SJSA1 (cell line): ENCODE results near the gene MAD2L2. TPM values are rescaled to one million over a fixed set of nuclear protein-coding genes. Genes with fewer than 3 reads are reported as not detected.
A peak's percentile ranks its signal among the peaks of the same experiment; 100 is the strongest.

Experiments
- DNase-seq, 2 experiments: peaks; one replicate each; pipeline ENCODE4 v3.0.0-alpha.2; 2015 to 2020; ENCODE audit warnings: low spot score in 2 of 2, low read depth in 1 of 2
- H3K27ac ChIP-seq: fragments of 250-450 bp; sonication (Bioruptor Pico); 2 replicates; pipeline ENCODE4 v1.5.1; 2020; ENCODE audit warnings: mild to moderate bottlenecking, moderate library complexity
- H3K27me3 ChIP-seq: fragments of 250-450 bp; sonication (Bioruptor Pico); replicated peaks from 2 replicates; pipeline ENCODE4 v1.5.1; 2020; ENCODE audit warnings: mild to moderate bottlenecking, moderate library complexity
- H3K36me3 ChIP-seq: fragments of 250-450 bp; sonication (Bioruptor Pico); 2 replicates; pipeline ENCODE4 v1.5.1; 2020; ENCODE audit warnings: mild to moderate bottlenecking
- H3K4me1 ChIP-seq: fragments of 250-450 bp; sonication (Bioruptor Pico); replicated peaks from 2 replicates; pipeline ENCODE4 v1.6.1; 2021; ENCODE audit warnings: mild to moderate bottlenecking
- H3K4me3 ChIP-seq: fragments of 250-450 bp; sonication (Bioruptor Pico); 2 replicates; pipeline ENCODE4 v1.5.1; 2020; ENCODE audit warnings: mild to moderate bottlenecking
- H3K9me3 ChIP-seq: fragments of 250-450 bp; sonication (Bioruptor Pico); replicated peaks from 2 replicates; pipeline ENCODE4 v1.5.1; 2020; ENCODE audit warnings: mild to moderate bottlenecking
- total RNA-seq: library from RNA; depleted of rRNA; stranded (reverse); fragments of >200 nt; shearing (Covaris generic); gene quantifications from 2 replicates; pipeline ENCODE4 v1.2.3, GENCODE V29; 2014

Gene MAD2L2
- total RNA-seq, 1 experiment from 2014 or later: 132 TPM

- Histone ChIP-seq H3K4me1 (no peaks in the 10 kb centered on the region), H3K4me3 (no peak overlapping the region), H3K9me3 (no peaks in the 10 kb centered on the region; the same call in 1 of the 2 replicates), H3K27ac (no peak overlapping the region), H3K36me3 (no peaks in the 10 kb centered on the region), H3K27me3 (peaks cover 30% of the 10 kb centered on the region)
- no peak for DNase-seq
These were observed 20.6 kb upstream of the MAD2L2 start for GRCh38 chr1:11701551-11701961.

- H3K27me3 ChIP-seq: peaks cover 30% of the 10 kb centered on the region
- H3K4me1 ChIP-seq: no peaks in the 10 kb centered on the region
- no peak for DNase-seq
- no peaks in the 10 kb centered on the region; the same call in 1 of the 2 replicates for H3K9me3 ChIP-seq
- no peaks in the 10 kb centered on the region for H3K36me3 ChIP-seq
- no peak overlapping the region for H3K4me3 ChIP-seq
- no peak overlapping the region for H3K27ac ChIP-seq
These were observed 19.9 kb upstream of the MAD2L2 start for GRCh38 chr1:11700601-11701467.

DNA sequence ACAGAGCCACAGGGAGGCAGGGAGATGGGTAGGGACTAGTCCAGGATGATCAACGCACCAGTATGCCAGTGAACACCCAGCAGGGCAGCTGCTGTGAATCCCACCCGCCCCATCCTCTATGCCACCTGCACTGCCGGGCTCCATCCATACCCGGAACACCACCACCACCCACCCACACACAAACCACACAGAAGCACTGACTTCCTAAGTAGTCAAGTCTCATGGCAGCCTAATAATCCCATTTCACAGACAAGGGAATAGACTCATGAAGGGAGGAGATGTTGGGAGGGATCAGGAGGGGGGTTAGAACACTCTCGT lies 16.9 kb upstream of the MAD2L2 start:
- Histone ChIP-seq H3K4me3 (no peak overlapping the region), H3K27me3 (peaks cover 32% of the 10 kb centered on the region), H3K9me3 (no peaks in the 10 kb centered on the region; the same call in 1 of the 2 replicates), H3K36me3 (no peaks in the 10 kb centered on the region), H3K4me1 (peaks cover 5% of the 10 kb centered on the region), H3K27ac (no peak overlapping the region)
- DNase-seq: no peak

DNA sequence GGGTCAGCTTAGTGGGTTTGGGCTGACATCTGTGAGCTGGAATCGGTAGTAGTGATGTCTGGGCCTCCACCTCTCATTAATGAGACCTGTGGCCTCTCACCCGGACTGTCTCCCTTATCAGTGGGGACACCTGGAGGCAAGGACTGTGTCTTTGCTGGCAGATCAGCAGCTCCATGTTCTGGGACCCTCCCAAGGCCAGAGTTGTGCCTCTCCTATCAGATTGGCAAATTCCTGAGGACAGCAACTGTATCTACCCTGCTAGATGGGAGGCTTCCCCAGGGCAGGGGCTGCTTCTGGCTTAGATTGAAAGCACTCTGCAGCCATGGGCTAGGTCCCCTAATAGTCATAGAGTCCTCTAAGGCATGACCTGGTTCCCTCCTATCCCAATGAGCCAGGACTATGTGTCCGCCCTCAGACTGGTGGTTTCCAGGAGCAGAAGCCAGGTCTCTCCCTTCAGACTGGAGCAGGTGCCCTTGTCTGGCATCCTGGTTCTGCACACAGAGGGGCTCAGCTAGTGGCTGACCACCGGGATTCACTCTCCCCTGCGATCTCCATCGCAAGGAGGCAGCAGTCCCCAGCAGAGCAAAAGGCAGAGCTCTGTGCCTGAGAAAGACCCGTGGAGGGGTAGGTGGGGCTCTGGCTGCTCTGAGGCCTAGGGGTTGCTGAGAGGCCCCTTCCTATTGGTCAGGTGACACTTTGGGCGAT lies 16.4 kb upstream of the MAD2L2 start:
- Histone ChIP-seq H3K36me3 (no peaks in the 10 kb centered on the region), H3K4me3 (no peak overlapping the region), H3K4me1 (peaks cover 5% of the 10 kb centered on the region), H3K27me3 (peaks cover 36% of the 10 kb centered on the region), H3K9me3 (no peaks in the 10 kb centered on the region; the same call in 1 of the 2 replicates), H3K27ac (no peak overlapping the region)
- no peak for DNase-seq

GRCh38 chr1:11695861-11696260 lies 14.9 kb upstream of the MAD2L2 start:
- Histone ChIP-seq H3K4me3 (no peak overlapping the region), H3K4me1 (peaks cover 5% of the 10 kb centered on the region), H3K9me3 (no peaks in the 10 kb centered on the region), H3K27ac (no peak overlapping the region), H3K36me3 (no peaks in the 10 kb centered on the region), H3K27me3 (peaks cover 48% of the 10 kb centered on the region)
- DNase-seq: no peak

GRCh38 chr1:11693917-11694316 lies 13.0 kb upstream of the MAD2L2 start:
- DNase-seq: no peak
- no peak overlapping the region for H3K4me3 ChIP-seq
- no peak overlapping the region for H3K27ac ChIP-seq
- H3K27me3 ChIP-seq: peaks cover 64% of the 10 kb centered on the region
- no peaks in the 10 kb centered on the region for H3K9me3 ChIP-seq
- no peaks in the 10 kb centered on the region for H3K36me3 ChIP-seq
- H3K4me1 ChIP-seq: peaks cover 5% of the 10 kb centered on the region

DNA sequence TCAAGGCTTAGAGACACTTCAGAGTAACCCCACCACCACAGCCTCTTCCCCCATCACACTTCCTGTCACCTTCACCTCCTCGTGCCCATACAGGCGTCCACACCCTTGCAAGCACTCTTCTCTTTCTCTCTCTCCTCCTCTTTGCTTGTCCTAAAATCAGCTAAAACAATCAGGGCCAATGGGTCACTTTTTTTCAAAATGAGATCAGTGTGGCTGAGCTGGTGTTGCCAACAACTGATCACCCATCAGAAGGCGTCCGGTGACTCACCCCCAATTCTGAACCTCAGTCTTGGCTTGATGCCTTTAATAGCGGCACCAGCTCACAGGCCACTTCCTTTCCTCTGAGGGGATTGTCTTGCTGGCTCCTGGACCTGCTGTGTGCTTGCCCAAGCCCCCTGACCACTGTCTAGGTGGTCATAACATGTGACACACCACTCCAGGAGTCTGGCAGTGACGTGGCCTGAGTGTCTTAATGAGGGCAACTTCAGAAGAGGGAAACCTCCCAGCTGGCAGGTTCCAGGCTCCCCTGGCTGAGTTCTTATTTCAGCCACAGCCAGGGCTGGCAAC lies 12.2 kb upstream of the MAD2L2 start:
- Histone ChIP-seq H3K4me3 (no peak overlapping the region), H3K4me1 (peaks cover 5% of the 10 kb centered on the region), H3K9me3 (no peaks in the 10 kb centered on the region), H3K27ac (no peak overlapping the region), H3K27me3 (peaks cover 59% of the 10 kb centered on the region), H3K36me3 (no peaks in the 10 kb centered on the region)
- peak in 1 of 2 experiments; percentile 33 for DNase-seq

- Histone ChIP-seq H3K4me3 (no peak overlapping the region), H3K4me1 (peaks cover 5% of the 10 kb centered on the region), H3K9me3 (no peaks in the 10 kb centered on the region), H3K36me3 (no peaks in the 10 kb centered on the region), H3K27me3 (peaks cover 59% of the 10 kb centered on the region), H3K27ac (no peak overlapping the region)
- DNase-seq: no peak
These were observed 11.2 kb upstream of the MAD2L2 start for GRCh38 chr1:11691928-11692711.

GRCh38 chr1:11691302-11691914 lies 10.5 kb upstream of the MAD2L2 start, which contains the start of gene DRAXIN:
DRAXIN (plus strand) TSS chr1:11691710; CDS start chr1:11706259, 14,549 bp downstream.
- Histone ChIP-seq H3K4me3 (no peak within 1 kb of the TSS), H3K27ac (no peak within 1 kb of the TSS), H3K27me3 (peaks cover 55% of the 10 kb centered on the region), H3K36me3 (no peaks in the 10 kb centered on the region), H3K4me1 (peaks cover 5% of the 10 kb centered on the region), H3K9me3 (no peaks in the 10 kb centered on the region)
- no peak for DNase-seq

- Histone ChIP-seq H3K36me3 (no peaks in the 10 kb centered on the region), H3K27me3 (peaks cover 52% of the 10 kb centered on the region), H3K9me3 (no peaks in the 10 kb centered on the region), H3K4me3 (no peak overlapping the region), H3K27ac (no peak overlapping the region), H3K4me1 (peaks cover 5% of the 10 kb centered on the region)
- DNase-seq: no peak
These were observed 9.7 kb upstream of the MAD2L2 start for GRCh38 chr1:11690397-11691301.

- no peak for DNase-seq
- no peak overlapping the region for H3K27ac ChIP-seq
- H3K4me3 ChIP-seq: no peak overlapping the region
- H3K9me3 ChIP-seq: no peaks in the 10 kb centered on the region
- H3K4me1 ChIP-seq: peaks cover 5% of the 10 kb centered on the region
- peaks cover 41% of the 10 kb centered on the region for H3K27me3 ChIP-seq
- no peaks in the 10 kb centered on the region for H3K36me3 ChIP-seq
These were observed 7.6 kb upstream of the MAD2L2 start for GRCh38 chr1:11688506-11688905.

GRCh38 chr1:11685210-11685752 lies 4.3 kb upstream of the MAD2L2 start:
- Histone ChIP-seq H3K4me1 (peaks cover 2% of the 10 kb centered on the region; the same call in 1 of the 2 replicates), H3K27ac (no peak overlapping the region), H3K27me3 (peaks cover 13% of the 10 kb centered on the region), H3K4me3 (no peak overlapping the region), H3K36me3 (no peaks in the 10 kb centered on the region), H3K9me3 (no peaks in the 10 kb centered on the region)
- DNase-seq: no peak
